CD4-positive, alpha-beta T cell treated with Interleukin-6 at 100 ng/mL for 8 hours (primary cell): ENCODE measurements around the gene BRCC3.

Experiments used
- DNase-seq: peaks from one replicate; pipeline ENCODE4 v3.0.0-alpha.2; 2020; ENCODE audit warnings: mixed read lengths, low spot score

BRCC3 gene

DNA sequence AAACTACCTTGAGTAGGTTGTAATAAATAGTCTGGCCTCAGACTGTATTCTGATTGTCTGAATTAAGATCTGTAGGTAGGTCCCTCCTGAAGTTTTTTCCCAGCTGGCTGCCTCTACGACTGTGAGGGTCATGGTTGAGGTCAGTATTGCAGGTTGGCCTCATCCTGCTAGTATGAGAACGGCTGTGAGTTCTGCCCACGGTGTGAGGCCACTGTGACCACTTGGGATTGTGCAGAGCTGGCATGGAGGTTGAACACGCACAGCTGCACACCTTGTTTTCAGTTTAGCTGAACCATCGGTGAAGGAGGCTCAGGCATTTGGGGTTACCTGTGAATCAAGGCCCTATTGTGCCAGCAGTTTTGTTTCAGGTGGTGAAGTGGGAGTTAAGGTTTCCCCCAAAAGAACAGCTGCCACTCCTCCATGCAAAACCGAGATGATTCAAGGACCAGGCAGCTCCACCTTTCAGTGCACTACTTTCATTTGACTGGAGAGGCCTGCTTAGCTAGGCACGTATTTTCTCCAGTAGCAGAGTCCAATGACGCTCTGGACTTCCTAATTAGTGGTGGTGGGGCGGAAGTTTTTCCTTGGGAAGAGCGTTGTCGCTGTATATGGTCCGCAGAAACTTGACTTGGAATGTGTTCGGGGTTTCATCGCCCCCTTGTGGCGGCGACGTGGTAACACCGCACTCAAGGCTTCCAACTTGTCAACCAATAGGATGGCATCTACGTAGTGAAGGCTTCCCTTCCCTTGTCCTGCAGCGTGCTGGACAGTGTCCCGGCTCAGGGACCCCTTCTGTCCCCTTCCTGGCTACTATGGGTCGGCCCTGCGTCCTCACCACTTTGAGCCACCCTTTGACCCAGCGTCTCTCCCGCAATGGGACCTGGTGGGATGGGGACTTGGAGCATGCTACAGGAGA, 14.2 kb upstream of the BRCC3 start:
- peak; percentile 46 for DNase-seq

DNA sequence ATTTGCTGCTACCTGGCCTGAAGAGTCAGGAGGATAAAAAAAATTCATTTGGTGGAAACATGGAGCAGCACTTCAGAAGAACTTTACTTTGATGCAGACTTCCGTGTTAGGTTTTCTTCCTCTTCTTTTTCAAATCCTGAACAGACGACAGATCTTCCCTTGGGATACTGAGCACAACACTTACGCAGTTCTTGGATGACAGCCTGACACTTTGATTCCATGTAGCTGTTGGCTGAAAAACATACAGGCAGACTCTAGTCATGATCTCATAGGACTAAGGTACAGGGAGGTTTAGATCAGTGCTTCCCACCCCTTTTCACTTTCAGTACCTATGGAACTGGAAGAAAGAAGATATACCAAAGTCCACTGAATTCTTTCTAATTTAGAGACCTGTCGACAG, 9.5 kb upstream of the BRCC3 start:
- no peak for DNase-seq

- DNase-seq = no peak
These were observed 6.1 kb upstream of the BRCC3 start for GRCh38 chrX:155065035-155065734.

GRCh38 chrX:155068165-155068564, 3.1 kb upstream of the BRCC3 start:
- DNase-seq = no peak

- DNase-seq = no peak
These were observed 1.9 kb upstream of the BRCC3 start for GRCh38 chrX:155069414-155069813.

GRCh38 chrX:155070038-155070437, 1.3 kb upstream of the BRCC3 start:
- DNase-seq = no peak

DNA sequence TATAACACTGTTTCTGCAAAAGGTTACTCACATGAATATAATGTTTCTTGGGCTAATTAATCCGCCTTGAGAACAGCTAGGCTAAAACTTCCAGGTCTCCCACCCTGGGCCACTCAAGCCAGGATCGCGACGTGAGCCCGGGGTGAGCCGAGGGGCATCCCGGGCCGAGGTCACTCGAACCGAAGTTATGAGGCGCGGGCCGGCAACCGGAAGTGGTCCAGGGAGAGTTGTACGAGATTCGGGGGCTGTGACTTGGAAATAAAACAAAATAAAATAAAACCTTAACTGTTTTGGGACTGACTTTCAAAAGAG, 689 bp upstream of the BRCC3 start:
- DNase-seq = no peak

DNA sequence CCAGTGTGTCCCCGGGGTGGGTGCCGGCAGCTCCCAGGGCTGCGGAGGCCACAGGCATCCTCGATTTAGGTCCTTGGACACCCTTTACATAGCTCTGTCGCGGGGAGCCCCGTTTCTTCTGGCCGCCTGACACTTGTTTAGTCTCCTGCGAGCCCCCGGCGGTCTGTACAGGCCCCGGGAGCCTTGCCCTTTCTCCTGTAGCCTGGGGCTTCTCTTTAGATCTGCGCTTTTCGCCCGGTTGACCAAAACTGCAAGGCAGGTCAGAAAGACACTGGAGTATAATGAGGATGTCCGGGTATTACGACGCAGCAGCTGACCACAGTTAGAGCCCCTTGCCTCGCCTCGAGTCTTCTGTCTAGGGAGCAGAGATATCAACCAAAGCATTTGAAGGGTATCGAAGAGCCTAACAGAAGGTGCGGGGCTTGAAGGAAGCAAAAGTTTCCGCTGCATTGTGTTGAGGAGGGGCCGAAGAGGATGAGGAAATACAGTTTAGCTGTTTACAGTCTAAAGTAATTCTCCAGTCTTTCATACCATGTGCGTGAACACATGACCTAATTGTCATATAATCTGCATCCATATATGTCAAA, 479 bp downstream of the BRCC3 start:
- no peak for DNase-seq

GRCh38 chrX:155086202-155086840, 15.0 kb downstream of the BRCC3 start:
- peak; percentile 29 for DNase-seq

GRCh38 chrX:155086961-155087735, 15.8 kb downstream of the BRCC3 start:
- DNase-seq = no peak

GRCh38 chrX:155094468-155095061, 23.3 kb downstream of the BRCC3 start:
- peak; percentile 44 for DNase-seq

GRCh38 chrX:155105919-155106318, 34.6 kb downstream of the BRCC3 start:
- no peak for DNase-seq

DNA sequence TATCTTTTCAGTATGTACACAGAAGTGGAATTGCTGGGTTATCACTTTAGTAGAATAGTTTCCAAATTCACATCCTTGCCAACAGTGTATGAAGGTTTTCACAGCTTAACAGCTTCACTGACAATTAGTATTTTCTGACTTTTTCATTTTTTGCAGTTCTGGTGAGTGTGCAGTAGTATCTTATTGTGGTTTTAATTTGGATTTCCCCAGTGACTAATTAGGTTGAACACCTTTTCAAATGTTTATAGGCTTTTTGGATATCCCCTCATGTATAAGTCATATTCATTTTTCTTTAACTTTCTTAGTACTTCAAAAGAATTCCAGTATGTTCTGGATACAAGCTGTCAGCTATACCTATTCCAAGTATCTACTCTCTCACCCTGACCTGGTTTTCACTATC, 37.1 kb downstream of the BRCC3 start:
- DNase-seq = no peak

DNA sequence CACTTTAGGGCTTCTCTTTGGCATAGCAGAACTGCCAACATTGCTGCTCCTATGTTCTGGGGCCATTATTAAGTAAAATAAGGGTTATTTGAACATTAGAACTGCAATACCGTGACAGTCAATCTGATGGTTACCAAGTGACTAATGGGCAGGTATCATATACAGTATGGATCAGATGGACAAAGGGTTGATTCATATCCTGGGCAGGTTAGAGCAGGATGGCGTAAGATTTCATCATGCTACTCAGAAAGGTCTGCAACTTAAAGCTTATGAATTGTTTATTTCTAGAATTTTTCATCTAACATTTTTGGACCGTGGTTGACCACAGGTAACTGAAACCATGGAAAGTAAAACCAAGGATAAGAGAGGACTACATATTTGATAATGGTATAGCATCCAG, 40.9 kb downstream of the BRCC3 start:
- DNase-seq = no peak

- DNase-seq = no peak
These were observed 41.8 kb downstream of the BRCC3 start for GRCh38 chrX:155113097-155113496.

DNA sequence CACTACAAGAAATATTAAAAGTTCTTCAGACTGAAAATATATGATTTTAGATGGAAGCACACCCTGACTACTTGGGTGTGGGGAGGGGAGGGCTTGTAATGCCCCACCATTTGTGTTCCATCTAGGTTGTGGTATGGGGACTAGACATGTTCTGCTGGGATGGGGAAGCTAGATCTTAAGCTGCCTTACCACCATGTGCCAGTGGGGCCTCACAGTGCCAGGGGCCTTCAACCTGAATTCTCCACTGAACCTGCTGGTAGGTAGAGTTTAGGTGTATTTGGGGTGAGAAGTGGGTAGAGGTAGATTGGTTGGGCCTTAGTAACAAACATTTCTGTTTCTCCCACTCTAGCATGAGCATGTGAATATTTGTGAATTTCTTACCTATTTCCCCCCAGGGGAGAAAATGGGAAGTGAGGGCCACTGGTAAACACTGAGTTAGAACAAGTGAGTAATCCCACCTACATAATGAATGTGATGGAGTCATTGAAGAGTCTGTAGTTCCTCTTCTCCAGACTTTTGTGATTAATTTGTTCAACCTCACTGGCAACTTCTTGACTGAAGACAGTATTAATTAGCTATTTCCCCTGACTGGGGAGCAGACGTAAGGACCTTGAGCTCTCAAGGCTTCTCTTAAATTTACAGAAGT, 44.0 kb downstream of the BRCC3 start:
- no peak for DNase-seq

DNA sequence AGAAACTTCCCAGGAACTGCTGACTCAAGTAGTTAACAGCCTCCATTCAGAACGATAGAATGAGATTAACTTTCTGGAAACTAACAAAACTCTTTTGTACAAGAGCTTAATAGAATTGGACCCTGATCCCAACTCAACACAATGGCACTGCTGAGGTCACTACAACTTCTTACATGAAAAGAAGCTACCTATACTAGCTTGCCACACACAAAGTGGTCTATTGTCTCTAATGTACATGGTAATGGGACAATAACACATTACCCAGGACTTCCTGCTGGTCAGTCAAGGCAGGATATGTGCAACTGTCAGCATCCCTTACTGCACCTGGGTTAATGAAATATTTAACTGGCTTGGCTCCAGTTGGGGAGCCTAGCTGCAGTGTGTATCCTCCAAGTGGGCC, 56.2 kb downstream of the BRCC3 start:
- no peak for DNase-seq

- no peak for DNase-seq
These were observed 56.6 kb downstream of the BRCC3 start for GRCh38 chrX:155127940-155128339.

- no peak for DNase-seq
These were observed 60.8 kb downstream of the BRCC3 start for GRCh38 chrX:155132110-155132509.

GRCh38 chrX:155134255-155134654, 62.9 kb downstream of the BRCC3 start:
- DNase-seq = no peak

- DNase-seq = no peak
These were observed 72.7 kb downstream of the BRCC3 start for GRCh38 chrX:155143959-155144548.
